GM12878 (cell line): ENCODE results near the gene MAML3. TPM values are rescaled to one million over a fixed set of nuclear protein-coding genes. Genes with fewer than 3 reads are reported as not detected.

Experiments used
- ATAC-seq: fragments of 200-7000 bp; cut with Tn5 transposase; 3 replicates; pipeline ENCODE4 v1.9.1; 2020; ENCODE audit warnings: mild to moderate bottlenecking, moderate library complexity
- BruUV-seq: library from RNA; stranded (reverse); fragments of 400-500 nt; replicated peaks from 2 replicates; lab custom pipeline; 2021; lab: Mats Ljungman, UMichigan
- CTCF ChIA-PET: fragments of 300-600 bp; sonication (Branson Sonifier 250); formaldehyde crosslinking; extraction: SDS; loops from one replicate; lab custom pipeline; 2021; ENCODE audit warnings: inconsistent platforms; lab: Yijun Ruan, JAX
- POLR2A ChIA-PET: fragments of 350-600 bp; formaldehyde crosslinking; extraction: SDS; loops from one replicate; lab custom pipeline; 2021; ENCODE audit warnings: inconsistent platforms; lab: Charles Lee
- RAD21 ChIA-PET: fragments of 300-600 bp; sonication (Branson Sonifier 250); formaldehyde crosslinking; loops from one replicate; lab custom pipeline; 2023; ENCODE audit warnings: antibody characterized with exemption; ENCODE audit not compliant: unreplicated experiment; lab: Charles Lee
- SMC1A ChIA-PET: fragments of 300-600 bp; sonication (Branson Sonifier 250); formaldehyde crosslinking; loops from one replicate; lab custom pipeline; 2023; ENCODE audit not compliant: unreplicated experiment, uncharacterized antibody; lab: Charles Lee
- DNase-seq: peaks from one replicate; pipeline ENCODE4 v3.0.0-alpha.2; 2011; ENCODE audit warnings: low read depth, low spot score
- FAIRE-seq: peaks from 3 replicates; lab custom pipeline; 2011; peaks lifted over from hg19 to GRCh38; lab: Jason Lieb, UNC
- H2AFZ ChIP-seq: 2 replicates; pipeline ENCODE4 v1.6.0; 2011; ENCODE audit warnings: low read depth, low read length, control low read depth; ENCODE audit not compliant: control insufficient read depth
- H3K27ac ChIP-seq: 2 replicates; pipeline ENCODE4 v1.5.1; 2011; ENCODE audit warnings: control low read depth; ENCODE audit not compliant: control insufficient read depth, insufficient read depth
- H3K27me3 ChIP-seq, 2 experiments: replicated peaks in 1 of 2; 2 replicates each; pipeline versions ENCODE4 v1.6.0 to v1.6.1; 2011; ENCODE audit warnings: low read length in 1 of 2; ENCODE audit not compliant: control insufficient read depth in 2 of 2, insufficient read depth in 2 of 2
- H3K36me3 ChIP-seq, 2 experiments: 2 replicates each; pipeline ENCODE4 v1.5.1; 2011; ENCODE audit warnings: low read length in 1 of 2; ENCODE audit not compliant: control insufficient read depth in 2 of 2, insufficient read depth in 2 of 2
- H3K4me1 ChIP-seq: 2 replicates; pipeline ENCODE4 v1.6.1; 2011; ENCODE audit warnings: mild to moderate bottlenecking, low read length, moderate library complexity, mixed read lengths; ENCODE audit not compliant: control insufficient read depth, insufficient read depth
- H3K4me2 ChIP-seq: 2 replicates; pipeline ENCODE4 v1.6.0; 2011; ENCODE audit warnings: control low read depth; ENCODE audit not compliant: control insufficient read depth, insufficient read depth
- H3K4me3 ChIP-seq: fragments of 200-600 bp; sonication (generic); 2 replicates; pipeline ENCODE4 v1.5.1; 2016
- H3K79me2 ChIP-seq: 2 replicates; pipeline ENCODE4 v1.6.0; 2011; ENCODE audit warnings: low read length; ENCODE audit not compliant: control insufficient read depth, insufficient read depth
- H3K9ac ChIP-seq: 2 replicates; pipeline ENCODE4 v1.8.0; 2011; ENCODE audit warnings: low read length, control low read depth, mixed read lengths; ENCODE audit not compliant: control insufficient read depth, insufficient read depth
- H3K9me3 ChIP-seq: replicated peaks from 3 replicates; pipeline ENCODE4 v1.5.1; 2011; ENCODE audit warnings: mild to moderate bottlenecking, low read length; ENCODE audit not compliant: control insufficient read depth, insufficient read depth
- H4K20me1 ChIP-seq: 2 replicates; pipeline ENCODE4 v1.6.0; 2011; ENCODE audit not compliant: control insufficient read depth, insufficient read depth
- ASH2L ChIP-seq: fragments of 300-600, 200-600 bp; sonication (generic); IDR thresholded peaks from 2 replicates; pipeline ENCODE4 v1.6.1; 2017; ENCODE audit warnings: low read depth, mild to moderate bottlenecking, borderline replicate concordance
- CHD4 ChIP-seq: fragments of 200-600 bp; sonication (generic); IDR thresholded peaks from 2 replicates; pipeline ENCODE4 v1.6.1; 2016; ENCODE audit warnings: mild to moderate bottlenecking
- CREB1 ChIP-seq: IDR thresholded peaks from 2 replicates; pipeline ENCODE4 v1.6.1; 2012; ENCODE audit warnings: low read depth, mild to moderate bottlenecking, inconsistent platforms
- GABPA ChIP-seq: IDR thresholded peaks from 2 replicates; pipeline ENCODE4 v1.6.1; 2014; ENCODE audit warnings: antibody characterized with exemption, low read depth, mild to moderate bottlenecking, inconsistent platforms
- HCFC1 ChIP-seq: fragments of 150-350 bp; IDR thresholded peaks from 2 replicates; pipeline ENCODE4 v1.6.1; 2014; ENCODE audit warnings: low read length
- HDAC6 ChIP-seq: fragments of 200-600 bp; sonication (generic); IDR thresholded peaks from one replicate; pipeline ENCODE4 v1.8.0; 2017; ENCODE audit warnings: antibody characterized with exemption; ENCODE audit not compliant: unreplicated experiment
- IKZF2 ChIP-seq, 2 experiments: fragments of 450-650 bp; IDR thresholded peaks; 2 replicates each; pipeline ENCODE4 v1.6.1; 2017; ENCODE audit warnings: mild to moderate bottlenecking in 2 of 2, moderate library complexity in 2 of 2
- KLF5 ChIP-seq: fragments of 450-650 bp; IDR thresholded peaks from 2 replicates; pipeline ENCODE4 v1.6.1; 2014; ENCODE audit warnings: mild to moderate bottlenecking; ENCODE audit not compliant: partially characterized antibody
- LARP7 ChIP-seq: fragments of 450-650 bp; IDR thresholded peaks from 2 replicates; pipeline ENCODE4 v1.6.1; 2017; ENCODE audit warnings: mild to moderate bottlenecking
- POU2F2 ChIP-seq: IDR thresholded peaks from 3 replicates; pipeline ENCODE4 v1.6.1; 2011; ENCODE audit warnings: low read depth, mild to moderate bottlenecking, low read length, borderline replicate concordance
- RBBP5 ChIP-seq: fragments of 200-600 bp; sonication (generic); conservative IDR thresholded peaks from 2 replicates; pipeline ENCODE4 v1.6.1; 2016
- SIX5 ChIP-seq: IDR thresholded peaks from 2 replicates; pipeline ENCODE4 v1.6.1; 2011; ENCODE audit warnings: mild to moderate bottlenecking, low read depth, low read length, moderate library complexity; ENCODE audit not compliant: severe bottlenecking
- SMARCA5 ChIP-seq: fragments of 450-650 bp; IDR thresholded peaks from 2 replicates; pipeline ENCODE4 v1.6.1; 2017; ENCODE audit warnings: mild to moderate bottlenecking
- SP1 ChIP-seq: IDR thresholded peaks from one replicate; pipeline ENCODE4 v1.6.1; 2011; ENCODE audit warnings: low read depth, low read length
- WRNIP1 ChIP-seq: IDR thresholded peaks from 2 replicates; pipeline ENCODE4 v1.6.1; 2011; ENCODE audit warnings: low read depth, low read length, improper control_type of control experiment, borderline replicate concordance
- YY1 ChIP-seq: IDR thresholded peaks from 2 replicates; pipeline ENCODE4 v1.6.1; 2011; ENCODE audit warnings: low read depth, mild to moderate bottlenecking, low read length
- WGBS: methylation state at CpG from one replicate; pipeline ENCODE4 v1.1.6; 2016; ENCODE audit warnings: low lambda C conversion rate; ENCODE audit not compliant: insufficient replicate concordance, insufficient coverage; ENCODE audit errors: missing lambda C conversion rate; 5-methylcytosine and 5-hydroxymethylcytosine counted together
- in situ Hi-C: fragments of 300-500 bp; cut with MboI; formaldehyde crosslinking; loops from 9 replicates; pipeline ENCODE4 v1.14.3; 2018; ENCODE audit warnings: mixed read lengths
- intact Hi-C: fragments of 100-400 bp; cut with micrococcal nuclease; formaldehyde crosslinking; loops from one replicate; pipeline ENCODE4 v1.14.2; 2022; ENCODE audit not compliant: unreplicated experiment
- polyA plus RNA-seq, 11 experiments: library from polyadenylated mRNA; depleted of rRNA in 4 of 11; unstranded in 6 of 11; stranded (reverse) in 5 of 11; fragments of >200 nt; fragmentation: Nextera tagmentation in 4 of 11; fragmentation: Illumina TruSeq in 1 of 11; extraction: Ambion mirVana in 4 of 11; extraction: Trizol in 1 of 11; gene quantifications; 1 replicate in 1 of 11; 2 replicates in 10 of 11; pipeline versions ENCODE4 v1.2.1 to v1.2.3, GENCODE V29; 2011 to 2016; ENCODE audit warnings: inconsistent platforms in 2 of 11, missing spikeins in 2 of 11, low read depth in 1 of 11
- total RNA-seq, 4 experiments: library from RNA; depleted of rRNA in 3 of 4; stranded (reverse); fragments of >200 nt in 3 of 4; fragmentation: Illumina TruSeq in 1 of 4; extraction: Trizol in 1 of 4; gene quantifications; 2 replicates each; pipeline versions ENCODE4 v1.2.1 to v1.2.3, GENCODE V29; 2013 to 2021
- TF ChIP-seq, protein P1 (sequence below): IDR thresholded peaks from 2 replicates; pipeline ENCODE4 v1.6.1; 2012; ENCODE audit warnings: mild to moderate bottlenecking, low read depth, low read length

MAML3 gene
- total and polyA plus RNA-seq, 10 of the 15 experiments (the other 5 are each of a cell fraction or from before 2014, with no cell fraction given) = under 0.01 to 0.53 (median 0.06) TPM; not detected in 2

GRCh38 chr4:140068271-140068670 is 85.7 kb downstream of the MAML3 start:
- peaks cover 5% of the 10 kb centered on the region; the same call in 1 of the 2 replicates for H3K4me1 ChIP-seq
- 42% methylated on average over 2 of the region's 2 CpGs for WGBS
- POLR2A ChIA-PET = no interaction called here
- H3K36me3 ChIP-seq = no peaks in the 10 kb centered on the region
- in situ Hi-C loops (no loop called here), intact Hi-C loops (no loop called here)
- ATAC-seq (no peak), FAIRE-seq (no peak), DNase-seq (no peak)
- SMC1A ChIA-PET = no interaction called here
- no peak overlapping the region for H3K9ac ChIP-seq
- no peaks in the 10 kb centered on the region for H3K79me2 ChIP-seq
- H3K27me3 ChIP-seq = peaks cover 0 to 4% of the 10 kb centered on the region in 2 experiments; a peak in 2 of 4 replicates
- CTCF ChIA-PET = interaction anchor here (1.1 to 3.1 kb wide), 2 partner anchors 10 to 17 kb away, joined by 3 to 12 read pairs; no protein-coding TSS in a partner anchor
- no peaks in the 10 kb centered on the region for H3K9me3 ChIP-seq
- no peak overlapping the region for H3K4me2 ChIP-seq
- no peak overlapping the region for H2AFZ ChIP-seq
- RAD21 ChIA-PET = no interaction called here
- H3K27ac ChIP-seq = no peak overlapping the region
- BruUV-seq = no TSS peak
- no peak for TF ChIP-seq CREB1
- TF ChIP-seq LARP7 = no peak
- no peak for TF ChIP-seq YY1
- no peak for TF ChIP-seq POU2F2
- TF ChIP-seq KLF5 = no peak
- no peak for TF ChIP-seq ASH2L
- no peak for TF ChIP-seq SP1
- no peak for TF ChIP-seq IKZF2 (IDR thresholded peaks at IDR 0.05)
- no peak for TF ChIP-seq WRNIP1
- TF ChIP-seq HCFC1 = no peak
- no peak for TF ChIP-seq GABPA
- no peak for TF ChIP-seq CHD4
- no peak for TF ChIP-seq RBBP5
- TF ChIP-seq SMARCA5 = no peak
- no peak for TF ChIP-seq HDAC6
- TF ChIP-seq, protein P1, sequence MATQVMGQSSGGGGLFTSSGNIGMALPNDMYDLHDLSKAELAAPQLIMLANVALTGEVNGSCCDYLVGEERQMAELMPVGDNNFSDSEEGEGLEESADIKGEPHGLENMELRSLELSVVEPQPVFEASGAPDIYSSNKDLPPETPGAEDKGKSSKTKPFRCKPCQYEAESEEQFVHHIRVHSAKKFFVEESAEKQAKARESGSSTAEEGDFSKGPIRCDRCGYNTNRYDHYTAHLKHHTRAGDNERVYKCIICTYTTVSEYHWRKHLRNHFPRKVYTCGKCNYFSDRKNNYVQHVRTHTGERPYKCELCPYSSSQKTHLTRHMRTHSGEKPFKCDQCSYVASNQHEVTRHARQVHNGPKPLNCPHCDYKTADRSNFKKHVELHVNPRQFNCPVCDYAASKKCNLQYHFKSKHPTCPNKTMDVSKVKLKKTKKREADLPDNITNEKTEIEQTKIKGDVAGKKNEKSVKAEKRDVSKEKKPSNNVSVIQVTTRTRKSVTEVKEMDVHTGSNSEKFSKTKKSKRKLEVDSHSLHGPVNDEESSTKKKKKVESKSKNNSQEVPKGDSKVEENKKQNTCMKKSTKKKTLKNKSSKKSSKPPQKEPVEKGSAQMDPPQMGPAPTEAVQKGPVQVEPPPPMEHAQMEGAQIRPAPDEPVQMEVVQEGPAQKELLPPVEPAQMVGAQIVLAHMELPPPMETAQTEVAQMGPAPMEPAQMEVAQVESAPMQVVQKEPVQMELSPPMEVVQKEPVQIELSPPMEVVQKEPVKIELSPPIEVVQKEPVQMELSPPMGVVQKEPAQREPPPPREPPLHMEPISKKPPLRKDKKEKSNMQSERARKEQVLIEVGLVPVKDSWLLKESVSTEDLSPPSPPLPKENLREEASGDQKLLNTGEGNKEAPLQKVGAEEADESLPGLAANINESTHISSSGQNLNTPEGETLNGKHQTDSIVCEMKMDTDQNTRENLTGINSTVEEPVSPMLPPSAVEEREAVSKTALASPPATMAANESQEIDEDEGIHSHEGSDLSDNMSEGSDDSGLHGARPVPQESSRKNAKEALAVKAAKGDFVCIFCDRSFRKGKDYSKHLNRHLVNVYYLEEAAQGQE = no peak
- no peak for TF ChIP-seq SIX5
- H3K4me3 ChIP-seq = no peak overlapping the region
- no peaks in the 10 kb centered on the region; the same call in 1 of the 2 replicates for H4K20me1 ChIP-seq
